GM13976 (cell line): Measurements from ENCODE around the gene OR5AN1.

Experiments
- DNase-seq: peaks from one replicate; pipeline ENCODE4 v3.0.0; 2012; ENCODE audit warnings: low spot score
- in situ Hi-C: fragments of 300-500 bp; cut with MboI; formaldehyde crosslinking; loops from one replicate; pipeline ENCODE4 v1.12.0; 2022; ENCODE audit warnings: low sequenced_read_pairs, mixed read lengths, inconsistent platforms; ENCODE audit not compliant: unreplicated experiment
- TF ChIP-seq, protein P1 (sequence below): IDR thresholded peaks from 2 replicates; pipeline ENCODE4 v1.5.1; 2012; ENCODE audit warnings: borderline replicate concordance, mild to moderate bottlenecking; ENCODE audit not compliant: insufficient read depth; ENCODE audit errors: extremely low read depth, missing control alignments, control extremely low read depth

OR5AN1 gene

GRCh38 chr11:59400461-59401261, 42.0 kb downstream of the OR5AN1 start:
- in situ Hi-C loops: no loop called here
- no peak for DNase-seq
- TF ChIP-seq, protein P1, sequence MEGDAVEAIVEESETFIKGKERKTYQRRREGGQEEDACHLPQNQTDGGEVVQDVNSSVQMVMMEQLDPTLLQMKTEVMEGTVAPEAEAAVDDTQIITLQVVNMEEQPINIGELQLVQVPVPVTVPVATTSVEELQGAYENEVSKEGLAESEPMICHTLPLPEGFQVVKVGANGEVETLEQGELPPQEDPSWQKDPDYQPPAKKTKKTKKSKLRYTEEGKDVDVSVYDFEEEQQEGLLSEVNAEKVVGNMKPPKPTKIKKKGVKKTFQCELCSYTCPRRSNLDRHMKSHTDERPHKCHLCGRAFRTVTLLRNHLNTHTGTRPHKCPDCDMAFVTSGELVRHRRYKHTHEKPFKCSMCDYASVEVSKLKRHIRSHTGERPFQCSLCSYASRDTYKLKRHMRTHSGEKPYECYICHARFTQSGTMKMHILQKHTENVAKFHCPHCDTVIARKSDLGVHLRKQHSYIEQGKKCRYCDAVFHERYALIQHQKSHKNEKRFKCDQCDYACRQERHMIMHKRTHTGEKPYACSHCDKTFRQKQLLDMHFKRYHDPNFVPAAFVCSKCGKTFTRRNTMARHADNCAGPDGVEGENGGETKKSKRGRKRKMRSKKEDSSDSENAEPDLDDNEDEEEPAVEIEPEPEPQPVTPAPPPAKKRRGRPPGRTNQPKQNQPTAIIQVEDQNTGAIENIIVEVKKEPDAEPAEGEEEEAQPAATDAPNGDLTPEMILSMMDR: no peak

DNA sequence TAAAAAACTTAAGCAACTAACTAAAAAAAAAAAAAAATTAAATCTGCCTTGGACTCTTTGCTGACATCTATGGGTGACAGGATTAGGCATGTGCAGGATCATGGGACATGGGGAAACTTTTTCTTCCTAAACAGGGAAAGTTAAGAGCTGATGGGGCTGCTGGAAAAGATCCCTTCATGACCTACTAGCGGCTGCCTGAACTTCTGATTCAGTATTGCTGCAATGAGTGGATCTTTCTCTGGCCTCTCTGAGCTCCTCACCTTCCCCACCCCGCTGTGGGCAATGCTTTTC, 42.5 kb downstream of the OR5AN1 start:
- DNase-seq: no peak
- in situ Hi-C loops: no loop called here
- TF ChIP-seq, protein P1: no peak

DNA sequence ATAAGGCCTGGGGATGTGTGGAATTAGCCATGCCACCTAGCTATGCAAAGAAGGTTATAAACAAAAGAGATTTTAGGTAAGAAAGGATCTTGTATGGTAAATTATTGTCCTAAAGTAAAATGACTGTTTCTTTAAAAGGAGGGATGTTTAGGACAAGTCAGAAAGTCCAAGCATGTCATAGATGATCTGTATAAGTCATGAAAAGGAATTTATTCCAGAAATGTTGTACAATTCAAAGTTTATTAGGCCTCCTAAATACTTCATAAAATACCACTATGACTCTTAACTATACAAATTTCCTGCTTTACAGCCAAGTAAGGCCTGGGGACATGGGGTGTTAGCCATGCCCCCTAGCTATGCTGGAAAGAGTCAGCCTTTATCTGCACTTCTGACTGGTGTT, 44.9 kb downstream of the OR5AN1 start:
- TF ChIP-seq, protein P1: no peak
- in situ Hi-C loops: no loop called here
- DNase-seq: no peak

DNA sequence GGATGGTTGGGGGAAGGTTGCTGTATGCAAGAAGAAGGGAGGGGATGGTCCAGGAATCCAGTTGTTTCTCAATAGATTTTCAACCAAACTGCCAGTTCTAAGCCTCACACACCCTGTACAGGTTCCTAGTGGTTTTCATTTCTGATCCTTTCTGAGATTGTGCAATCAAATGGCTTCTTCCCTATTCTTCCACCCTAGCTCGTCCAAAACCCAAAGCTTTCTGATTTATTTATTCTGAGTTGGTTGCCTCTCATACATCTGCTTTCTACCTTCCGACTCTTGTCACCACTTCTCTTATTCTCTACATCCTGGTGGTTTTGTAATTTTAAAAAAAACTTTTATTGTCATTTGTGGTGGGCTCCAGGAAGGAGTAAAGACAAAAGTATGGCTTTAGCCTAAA, 55.0 kb downstream of the OR5AN1 start:
- TF ChIP-seq, protein P1: no peak
- DNase-seq: no peak
- in situ Hi-C loops: no loop called here

- TF ChIP-seq, protein P1: no peak
- in situ Hi-C loops: no loop called here
- DNase-seq: no peak
Measured at GRCh38 chr11:59415111-59415510, 56.4 kb downstream of the OR5AN1 start.

DNA sequence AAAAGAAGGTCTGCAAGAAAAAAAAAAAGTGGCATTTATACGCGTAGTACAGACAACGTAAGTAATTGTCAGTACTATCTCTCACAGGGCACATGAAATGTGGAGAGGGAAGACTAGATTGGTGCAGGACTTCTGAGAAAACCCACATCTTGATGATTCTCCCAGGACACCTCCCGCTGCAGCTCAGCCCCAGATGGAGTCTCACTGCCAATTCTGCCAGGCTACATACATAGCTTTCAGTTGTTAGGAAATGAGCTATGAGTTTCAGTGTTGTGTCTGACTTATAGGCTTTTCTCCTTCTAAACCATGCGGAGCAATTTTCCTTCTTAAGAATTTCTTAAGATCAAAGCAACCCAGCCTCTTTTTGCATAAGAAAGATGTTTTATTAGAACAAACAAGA, 57.9 kb downstream of the OR5AN1 start:
- TF ChIP-seq, protein P1: no peak

More for the DNA sequence above, 57.9 kb downstream of the OR5AN1 start:
- DNase-seq: no peak
- in situ Hi-C loops: no loop called here
